Activated CD8-positive, alpha-beta memory T cell treated with anti-CD3 and anti-CD28 coated beads, Interleukin-2, amount 10 ng/mL, durations not matched to agents 7 days and 5 days (primary cell): ENCODE results near the gene SLFN5. TPM values are rescaled to one million over a fixed set of nuclear protein-coding genes. Genes with fewer than 3 reads are reported as not detected.
"Not testable (repeated sequence)": the region's sequence is repeated elsewhere in the genome, so short reads cannot be mapped to it uniquely, and the experiment has no call there.

Experiments used
- ATAC-seq: fragments of 150-1000 bp; cut with Tn5 transposase; one replicate; pipeline ENCODE4 v1.10.0; 2021; ENCODE audit warnings: moderate library complexity
- CTCF ChIA-PET: fragments of 350-600 bp; sonication (Branson Sonifier 250); formaldehyde crosslinking; loops from one replicate; lab custom pipeline; 2021; ENCODE audit warnings: antibody characterized with exemption; lab: Charles Lee
- DNase-seq: peaks from one replicate; pipeline ENCODE4 v3.0.0-alpha.2; 2020
- H3K27ac Mint-ChIP-seq: one replicate; pipeline ENCODE4 v1.8.0; 2021; ENCODE audit warnings: mild to moderate bottlenecking, mixed read lengths
- H3K27me3 Mint-ChIP-seq: one replicate; pipeline ENCODE4 v1.8.0; 2021; ENCODE audit warnings: mixed read lengths
- H3K36me3 Mint-ChIP-seq: one replicate; pipeline ENCODE4 v1.8.0; 2021; ENCODE audit warnings: mild to moderate bottlenecking, mixed read lengths
- H3K4me1 Mint-ChIP-seq: one replicate; pipeline ENCODE4 v1.8.0; 2021; ENCODE audit warnings: mixed read lengths
- H3K4me3 Mint-ChIP-seq: one replicate; pipeline ENCODE4 v1.8.0; 2021; ENCODE audit warnings: mild to moderate bottlenecking, moderate library complexity, mixed read lengths
- H3K9me3 Mint-ChIP-seq: one replicate; pipeline ENCODE4 v1.8.0; 2022; ENCODE audit warnings: low read depth, mixed read lengths
- total RNA-seq, 2 experiments: library from RNA; stranded (reverse); gene quantifications; one replicate each; pipeline ENCODE4 v1.2.3, GENCODE V29; 2021

The SLFN5 gene
- total RNA-seq, 2 experiments from 2014 or later: 158 to 193 TPM

DNA sequence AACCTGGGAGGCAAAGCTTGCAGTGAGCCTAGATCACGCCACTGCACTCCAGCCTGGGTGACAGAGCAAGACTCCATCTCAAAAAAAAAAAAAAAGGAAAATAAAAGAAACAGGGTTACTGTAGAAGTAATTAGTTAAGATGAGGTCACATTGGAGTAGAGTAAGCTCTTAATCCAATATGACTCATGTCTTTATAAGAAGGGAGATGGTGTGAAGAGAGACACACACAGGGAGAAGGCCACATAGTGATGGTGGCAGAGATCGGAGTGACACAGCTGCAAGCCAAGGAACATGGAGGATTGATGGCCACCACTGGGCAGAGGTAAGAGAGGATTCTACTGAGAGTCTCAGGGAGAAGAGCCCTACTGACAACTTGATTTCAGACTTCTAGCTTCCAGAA lies 15.3 kb upstream of the SLFN5 start:
- ATAC-seq (no peak), DNase-seq (no peak)
- no peaks in the 10 kb centered on the region for H3K27me3 Mint-ChIP-seq
- H3K9me3 Mint-ChIP-seq: peaks cover 14% of the 10 kb centered on the region
- H3K36me3 Mint-ChIP-seq: peaks cover 15% of the 10 kb centered on the region
- peak overlapping the region; percentile 4 for H3K27ac Mint-ChIP-seq
- no peaks in the 10 kb centered on the region for H3K4me1 Mint-ChIP-seq
- H3K4me3 Mint-ChIP-seq: no peak overlapping the region
- CTCF ChIA-PET: interaction anchor here (2.1 kb wide), 1 partner anchor 13 kb away, joined by 9 read pairs; no protein-coding TSS in a partner anchor

DNA sequence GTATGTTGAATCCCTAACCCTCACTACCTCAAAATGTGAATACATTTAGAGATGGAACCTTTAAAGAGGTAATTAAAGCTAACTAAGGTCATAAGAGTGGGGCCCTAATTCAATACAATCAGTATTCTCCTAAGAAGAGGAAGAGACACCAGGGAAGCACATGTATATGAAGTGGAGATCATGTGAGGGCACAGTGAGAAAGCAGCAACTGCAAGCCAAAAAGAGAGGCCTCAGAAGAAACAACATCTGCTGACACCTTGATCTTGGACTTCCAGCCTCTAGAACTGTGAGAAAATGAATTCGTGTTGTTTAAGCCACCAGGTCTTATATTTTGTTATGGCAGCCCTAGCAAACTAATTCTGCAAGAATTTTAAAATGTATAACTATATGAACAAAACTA lies 13.2 kb upstream of the SLFN5 start:
- CTCF ChIA-PET: no interaction called here
- H3K36me3 Mint-ChIP-seq: peaks cover 6% of the 10 kb centered on the region

DNA sequence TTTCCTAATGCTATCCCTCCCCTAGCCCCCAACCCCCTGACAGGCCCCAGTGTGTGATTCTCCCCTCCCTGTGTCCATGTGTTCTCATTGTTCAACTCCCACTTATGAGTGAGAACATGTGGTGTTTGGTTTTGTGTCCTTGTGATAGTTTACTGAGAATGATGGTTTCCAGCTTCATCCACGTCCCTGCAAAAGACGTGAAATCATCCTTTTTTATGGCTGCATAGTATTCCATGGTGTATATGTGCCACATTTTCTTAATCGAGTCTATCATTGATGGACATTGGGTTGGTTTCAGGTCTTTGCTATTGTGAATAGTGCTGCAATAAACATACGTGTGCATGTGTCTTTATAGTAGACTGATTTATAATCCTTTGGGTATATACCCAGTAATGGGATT lies 8.6 kb upstream of the SLFN5 start:
- H3K4me3 Mint-ChIP-seq, DNase-seq, H3K27ac Mint-ChIP-seq, CTCF ChIA-PET, ATAC-seq, H3K9me3 Mint-ChIP-seq, H3K27me3 Mint-ChIP-seq: not testable (repeated sequence)
- H3K36me3 Mint-ChIP-seq: peaks cover 22% of the 10 kb centered on the region
- peaks cover 44% of the 10 kb centered on the region for H3K4me1 Mint-ChIP-seq

More for the DNA sequence above, 13.2 kb upstream of the SLFN5 start:
- ATAC-seq: no peak
- no peak overlapping the region for H3K4me3 Mint-ChIP-seq
- no peaks in the 10 kb centered on the region for H3K27me3 Mint-ChIP-seq
- no peak for DNase-seq
- H3K4me1 Mint-ChIP-seq: no peaks in the 10 kb centered on the region
- no peak overlapping the region for H3K27ac Mint-ChIP-seq
- peaks cover 7% of the 10 kb centered on the region for H3K9me3 Mint-ChIP-seq

DNA sequence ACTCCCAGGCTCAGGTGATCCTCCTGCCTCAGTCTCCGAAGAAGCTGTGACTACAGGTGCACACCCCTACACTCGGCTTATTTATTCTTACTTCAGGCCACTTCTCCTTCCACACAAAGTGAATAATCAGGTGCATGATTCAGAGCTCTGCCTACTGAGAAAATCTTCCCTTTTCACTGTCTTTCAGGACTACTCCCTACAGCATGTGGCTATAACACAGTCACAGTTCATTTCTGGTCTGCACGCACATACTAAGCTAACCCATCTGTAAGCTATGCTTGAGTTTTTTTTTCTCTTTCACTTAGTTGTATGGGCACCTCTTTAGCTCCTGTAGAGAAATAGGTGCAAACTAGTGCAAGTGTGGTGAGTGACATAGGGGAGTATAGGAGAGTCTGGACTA lies 7.6 kb upstream of the SLFN5 start:
- DNase-seq: no peak
- H3K36me3 Mint-ChIP-seq: peaks cover 25% of the 10 kb centered on the region
- ATAC-seq: no peak
- peaks cover 3% of the 10 kb centered on the region for H3K9me3 Mint-ChIP-seq
- H3K4me3 Mint-ChIP-seq: no peak overlapping the region
- CTCF ChIA-PET: interaction anchor here (0.5 to 1.0 kb wide), 2 partner anchors 21 to 727 kb away, joined by 3 read pairs; no protein-coding TSS in a partner anchor
- H3K27ac Mint-ChIP-seq: no peak overlapping the region
- H3K27me3 Mint-ChIP-seq: no peaks in the 10 kb centered on the region
- H3K4me1 Mint-ChIP-seq: peaks cover 51% of the 10 kb centered on the region

DNA sequence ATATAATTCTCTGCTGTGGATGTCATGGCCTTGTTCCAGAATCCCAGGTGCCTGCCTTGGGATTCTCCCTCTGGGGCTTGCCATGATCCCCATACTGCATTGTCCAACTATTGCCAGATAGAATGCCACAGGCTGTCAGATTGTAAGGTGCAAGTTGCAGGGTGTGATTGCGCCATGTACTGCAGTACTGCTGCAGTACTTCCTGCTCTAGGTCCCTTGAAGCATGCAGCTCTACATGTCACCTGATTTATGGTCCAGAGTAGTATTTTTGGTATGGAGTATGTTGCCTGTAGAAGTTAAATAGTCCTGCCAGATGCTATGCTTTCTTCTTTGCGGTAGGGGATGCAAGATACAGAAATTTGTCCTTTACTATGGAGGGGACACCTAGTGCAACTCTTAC lies 7.0 kb upstream of the SLFN5 start:
- ATAC-seq: no peak

DNA sequence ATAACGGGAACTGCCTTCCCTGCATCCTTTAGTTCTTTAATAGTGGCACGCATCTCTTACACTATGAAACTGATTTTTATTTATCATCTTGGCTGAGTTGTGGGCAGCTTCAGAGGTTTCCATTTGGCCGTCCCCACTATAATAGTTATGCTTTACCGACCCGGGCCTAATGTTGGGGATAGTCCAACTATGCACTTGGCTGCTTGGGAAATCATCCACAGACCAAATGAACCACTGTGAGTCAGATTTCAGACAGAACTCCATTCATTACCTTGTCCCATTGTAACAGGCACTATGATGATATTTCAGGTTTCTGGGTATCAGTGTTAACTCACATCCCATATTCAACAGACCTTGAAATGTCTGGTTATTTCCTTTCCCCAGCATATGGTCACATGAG lies 6.1 kb upstream of the SLFN5 start:
- CTCF ChIA-PET: interaction anchor here (1.3 to 1.7 kb wide), 2 partner anchors 15 to 23 kb away, joined by 3 to 5 read pairs; no protein-coding TSS in a partner anchor
- Mint-ChIP-seq H3K4me1 (peaks cover 57% of the 10 kb centered on the region), H3K36me3 (peaks cover 33% of the 10 kb centered on the region), H3K9me3 (no peaks in the 10 kb centered on the region), H3K4me3 (no peak overlapping the region), H3K27ac (no peak overlapping the region), H3K27me3 (no peaks in the 10 kb centered on the region)
- no peak for ATAC-seq
- no peak for DNase-seq

More for the DNA sequence above, 7.0 kb upstream of the SLFN5 start:
- Mint-ChIP-seq H3K4me1 (peaks cover 52% of the 10 kb centered on the region), H3K4me3 (no peak overlapping the region), H3K27me3 (no peaks in the 10 kb centered on the region), H3K36me3 (peaks cover 25% of the 10 kb centered on the region), H3K27ac (no peak overlapping the region), H3K9me3 (no peaks in the 10 kb centered on the region)
- CTCF ChIA-PET: interaction anchor here (0.9 to 1.0 kb wide), 2 partner anchors 22 to 77 kb away, joined by 3 read pairs; no protein-coding TSS in a partner anchor
- DNase-seq: no peak

DNA sequence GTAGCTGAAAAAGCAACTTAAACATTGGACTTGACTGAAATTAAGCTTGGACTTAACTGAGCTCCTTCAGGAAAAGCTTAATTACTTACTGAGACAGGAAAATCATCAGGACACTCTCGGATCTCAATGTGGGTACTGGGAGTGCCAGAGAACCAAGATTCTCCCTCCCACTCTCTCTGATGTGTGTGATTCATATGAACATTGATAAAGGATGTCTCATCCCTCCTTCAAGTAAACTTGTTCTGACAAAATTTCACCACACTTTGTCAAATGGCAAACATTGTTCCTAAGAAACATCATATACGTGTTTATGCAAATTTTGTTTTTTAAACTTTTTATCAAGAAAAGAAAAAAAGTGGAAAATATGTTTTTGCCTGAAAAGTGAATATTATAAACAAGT lies 4.1 kb upstream of the SLFN5 start:
- ATAC-seq (no peak), DNase-seq (no peak)
- H3K9me3 Mint-ChIP-seq: no peaks in the 10 kb centered on the region
- H3K36me3 Mint-ChIP-seq: peaks cover 41% of the 10 kb centered on the region
- peak overlapping the region; percentile 100 for H3K4me3 Mint-ChIP-seq
- peaks cover 60% of the 10 kb centered on the region for H3K4me1 Mint-ChIP-seq
- H3K27ac Mint-ChIP-seq: peak overlapping the region; percentile 79
- no peaks in the 10 kb centered on the region for H3K27me3 Mint-ChIP-seq
- CTCF ChIA-PET: interaction anchor here (1.0 to 6.2 kb wide), 3 partner anchors 26 to 68 kb away, joined by 3 to 58 read pairs (median 3); no protein-coding TSS in a partner anchor

DNA sequence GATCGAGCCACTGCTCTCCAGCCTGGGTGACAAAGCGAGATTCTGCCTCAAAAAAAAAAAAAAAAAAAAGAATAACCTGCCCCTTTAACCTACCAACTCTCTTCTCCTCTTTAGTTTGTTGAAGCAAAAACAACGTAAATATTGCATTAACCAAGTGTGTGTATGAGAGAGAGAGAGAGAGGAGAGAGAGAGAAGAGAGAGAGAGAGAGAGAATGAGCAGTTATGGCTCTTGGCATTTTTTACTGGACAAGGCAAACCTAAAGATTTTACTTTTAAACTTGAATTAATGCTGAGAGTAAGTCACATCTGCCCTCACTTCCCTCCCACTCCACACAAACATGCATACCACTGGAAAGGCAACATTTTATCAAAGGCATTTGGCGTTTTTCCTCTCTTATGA lies 3.0 kb upstream of the SLFN5 start:
- ATAC-seq: no peak
- peaks cover 51% of the 10 kb centered on the region for H3K36me3 Mint-ChIP-seq
- no peak for DNase-seq
- CTCF ChIA-PET: interaction anchor here (1.0 to 6.2 kb wide), 3 partner anchors 27 to 69 kb away, joined by 3 to 58 read pairs (median 4); no protein-coding TSS in a partner anchor
- H3K27ac Mint-ChIP-seq: peak overlapping the region; percentile 67
- H3K9me3 Mint-ChIP-seq: no peaks in the 10 kb centered on the region
- peaks cover 69% of the 10 kb centered on the region for H3K4me1 Mint-ChIP-seq
- peak overlapping the region; percentile 100 for H3K4me3 Mint-ChIP-seq
- no peaks in the 10 kb centered on the region for H3K27me3 Mint-ChIP-seq

DNA sequence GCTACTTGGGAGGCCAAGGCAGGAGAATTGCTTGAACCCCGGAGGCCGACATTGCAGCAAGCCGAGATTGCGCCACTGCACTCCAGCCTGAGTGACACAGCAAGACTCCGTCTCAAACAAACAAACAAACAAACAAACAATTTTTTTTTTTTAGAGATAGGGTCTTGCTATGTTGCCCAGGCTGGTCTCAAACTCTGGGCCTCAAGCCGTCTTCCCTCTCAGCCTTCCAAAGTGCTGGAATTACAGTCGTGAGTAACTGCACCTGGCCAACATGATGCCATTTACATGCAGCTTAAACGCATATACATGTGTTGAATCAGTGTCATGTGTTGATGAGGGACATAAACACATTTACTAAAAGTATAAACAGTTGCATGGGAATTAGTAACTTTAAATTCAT lies 2.0 kb upstream of the SLFN5 start:
- ATAC-seq (no peak), DNase-seq (no peak)
- H3K27ac Mint-ChIP-seq: peak overlapping the region; percentile 99
- H3K9me3 Mint-ChIP-seq: no peaks in the 10 kb centered on the region
- peaks cover 54% of the 10 kb centered on the region for H3K36me3 Mint-ChIP-seq
- H3K4me3 Mint-ChIP-seq: peak overlapping the region; percentile 100
- peaks cover 69% of the 10 kb centered on the region for H3K4me1 Mint-ChIP-seq
- no peaks in the 10 kb centered on the region for H3K27me3 Mint-ChIP-seq
- CTCF ChIA-PET: interaction anchor here (0.7 to 6.2 kb wide), 9 partner anchors 12 to 506 kb away, joined by 3 to 58 read pairs (median 4); no protein-coding TSS in a partner anchor

DNA sequence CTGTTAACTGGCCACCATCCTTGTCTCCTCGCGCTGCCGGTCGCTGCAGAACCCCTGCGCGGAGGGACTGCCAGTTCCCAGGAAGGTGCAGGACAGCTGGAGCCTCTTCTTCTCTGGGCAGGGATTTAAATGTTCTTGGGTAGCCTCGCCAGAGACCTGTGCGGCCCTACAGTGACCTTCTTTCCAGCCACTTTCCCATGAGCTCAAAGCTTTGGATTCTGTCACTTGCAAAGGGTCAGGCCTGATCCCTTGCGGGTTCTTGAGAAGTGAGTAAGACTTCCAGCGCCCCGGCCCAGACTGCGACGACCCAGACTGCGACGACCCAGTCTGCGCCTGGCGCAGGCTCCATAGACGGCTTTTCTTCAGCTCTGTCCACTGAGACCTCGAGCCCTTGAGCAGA lies 1.4 kb upstream of the SLFN5 start:
- DNase-seq (peak; percentile 52), ATAC-seq (no peak)
- Mint-ChIP-seq H3K36me3 (peaks cover 59% of the 10 kb centered on the region), H3K27ac (peak overlapping the region; percentile 99), H3K9me3 (no peaks in the 10 kb centered on the region), H3K4me1 (peaks cover 66% of the 10 kb centered on the region), H3K27me3 (no peaks in the 10 kb centered on the region), H3K4me3 (peak overlapping the region; percentile 100)
- CTCF ChIA-PET: interaction anchor here (0.7 to 6.2 kb wide), 10 partner anchors 13 to 506 kb away, joined by 3 to 58 read pairs (median 3); no protein-coding TSS in a partner anchor

DNA sequence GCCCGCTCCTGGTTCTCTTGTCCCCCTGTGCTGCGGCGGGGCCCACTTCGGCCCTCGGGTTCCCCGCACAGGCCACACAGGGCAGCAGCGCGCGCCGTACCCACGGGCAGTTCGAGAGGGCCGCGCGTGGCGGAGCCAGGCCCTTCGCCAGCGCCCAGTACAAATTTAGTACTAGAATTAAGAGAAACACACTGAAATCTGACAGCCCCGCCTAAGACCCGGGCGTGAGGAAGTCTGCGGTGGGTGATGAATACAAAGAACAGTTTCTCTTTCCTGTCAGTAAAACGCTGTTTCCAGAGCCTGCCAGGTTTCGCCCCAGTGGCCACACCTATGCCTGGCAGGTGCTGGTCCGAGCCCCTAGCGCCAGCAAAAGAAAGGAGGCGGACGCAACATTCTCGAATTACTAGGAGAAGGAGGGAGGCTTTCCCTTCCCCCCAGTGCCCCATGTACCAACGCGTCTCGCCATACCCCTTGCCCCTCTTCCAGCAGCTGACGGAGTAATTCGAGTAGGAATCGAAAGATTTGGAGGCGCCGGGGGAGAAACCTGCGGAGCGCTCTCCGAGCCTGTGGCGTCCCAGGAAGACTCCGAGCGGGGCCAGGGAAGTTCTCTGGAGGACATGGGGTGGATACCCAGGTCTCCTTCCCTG lies 591 bp upstream of the SLFN5 start:
- peak overlapping the region; percentile 99 for H3K27ac Mint-ChIP-seq
- H3K4me3 Mint-ChIP-seq: peak overlapping the region; percentile 100
- H3K27me3 Mint-ChIP-seq: no peaks in the 10 kb centered on the region
- peak; percentile 66 for ATAC-seq
- CTCF ChIA-PET: interaction anchor here (0.7 to 6.2 kb wide), 13 partner anchors 23 to 299 kb away, joined by 3 to 58 read pairs (median 4); partner anchors contain the start of gene NLE1
- no peaks in the 10 kb centered on the region for H3K9me3 Mint-ChIP-seq
- DNase-seq: peak; percentile 96
- H3K36me3 Mint-ChIP-seq: peaks cover 63% of the 10 kb centered on the region
- peaks cover 63% of the 10 kb centered on the region for H3K4me1 Mint-ChIP-seq

DNA sequence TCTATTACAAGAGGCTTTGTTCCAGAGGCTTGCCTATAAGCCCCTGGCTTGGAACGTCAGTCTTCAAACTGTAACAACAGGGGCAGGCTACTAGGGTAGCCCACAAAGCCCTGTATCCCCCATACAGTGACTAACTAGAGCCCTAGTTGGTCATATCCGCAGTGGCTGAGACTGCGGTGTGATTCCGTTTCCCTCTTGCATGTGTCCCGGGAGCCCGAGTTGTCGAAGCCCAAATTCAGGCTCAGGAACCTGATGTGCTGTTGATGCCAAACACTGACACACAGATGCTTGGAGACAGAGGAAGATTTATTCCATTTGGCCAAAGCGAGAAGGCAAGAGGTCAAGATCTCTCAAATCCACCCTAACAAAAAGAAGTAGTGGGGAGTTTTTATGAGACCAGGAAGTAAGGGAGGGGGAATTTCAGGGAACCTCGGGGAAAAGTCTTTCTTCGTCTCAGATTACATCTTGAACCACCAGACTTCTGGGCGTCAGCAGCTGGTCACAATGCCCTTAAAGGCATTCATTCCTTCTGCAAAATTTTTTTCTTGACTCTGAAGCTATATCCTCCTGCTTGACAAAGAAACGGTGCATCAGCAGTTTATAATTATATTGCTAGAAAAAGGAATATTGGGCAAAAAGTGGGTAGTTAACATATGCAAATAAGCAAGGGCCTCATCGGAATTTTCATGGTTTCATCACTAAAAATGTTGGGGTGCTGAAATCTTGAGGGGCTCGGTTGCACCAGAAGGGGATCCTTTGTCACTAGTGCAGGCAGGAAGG lies 879 bp downstream of the SLFN5 start:
- H3K27ac Mint-ChIP-seq: peak overlapping the region; percentile 99
- H3K9me3 Mint-ChIP-seq: no peaks in the 10 kb centered on the region
- peaks cover 67% of the 10 kb centered on the region for H3K36me3 Mint-ChIP-seq
- DNase-seq (peak; percentile 86), ATAC-seq (peak; percentile 21)
- peak overlapping the region; percentile 100 for H3K4me3 Mint-ChIP-seq
- CTCF ChIA-PET: interaction anchor here (0.8 to 6.2 kb wide), 8 partner anchors 24 to 296 kb away, joined by 3 to 58 read pairs (median 4); partner anchors contain the start of genes NLE1 and SLFN12L
- H3K27me3 Mint-ChIP-seq: no peaks in the 10 kb centered on the region
- H3K4me1 Mint-ChIP-seq: peaks cover 63% of the 10 kb centered on the region
